ENCODE results near the gene RTF2. TPM values are rescaled to one million over a fixed set of nuclear protein-coding genes. Genes with fewer than 3 reads are reported as not detected.

The RTF2 gene
- total RNA-seq, 1 experiment from 2014 or later, result 89.2 TPM

DNA sequence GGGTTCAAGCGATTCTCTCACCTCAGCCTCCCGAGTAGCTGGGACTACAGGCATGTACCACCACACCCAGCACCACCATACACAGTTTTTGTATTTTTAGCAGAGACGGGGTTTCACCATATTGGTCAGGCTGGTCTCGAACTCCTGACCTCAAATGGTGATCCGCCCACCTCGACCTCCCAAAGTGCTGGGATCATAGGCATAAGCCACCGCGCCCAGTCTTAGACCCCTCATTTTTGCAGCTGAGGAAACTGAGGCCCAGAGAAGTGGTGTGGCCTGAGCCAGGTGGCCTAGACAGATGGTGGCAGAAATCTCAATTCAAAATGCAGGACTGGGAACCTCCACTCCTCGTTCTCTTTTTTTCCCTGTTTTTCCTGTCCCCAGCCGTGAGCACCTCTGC, 43.5 kb downstream of the RTF2 start:
- TF ChIP-seq, protein P1, sequence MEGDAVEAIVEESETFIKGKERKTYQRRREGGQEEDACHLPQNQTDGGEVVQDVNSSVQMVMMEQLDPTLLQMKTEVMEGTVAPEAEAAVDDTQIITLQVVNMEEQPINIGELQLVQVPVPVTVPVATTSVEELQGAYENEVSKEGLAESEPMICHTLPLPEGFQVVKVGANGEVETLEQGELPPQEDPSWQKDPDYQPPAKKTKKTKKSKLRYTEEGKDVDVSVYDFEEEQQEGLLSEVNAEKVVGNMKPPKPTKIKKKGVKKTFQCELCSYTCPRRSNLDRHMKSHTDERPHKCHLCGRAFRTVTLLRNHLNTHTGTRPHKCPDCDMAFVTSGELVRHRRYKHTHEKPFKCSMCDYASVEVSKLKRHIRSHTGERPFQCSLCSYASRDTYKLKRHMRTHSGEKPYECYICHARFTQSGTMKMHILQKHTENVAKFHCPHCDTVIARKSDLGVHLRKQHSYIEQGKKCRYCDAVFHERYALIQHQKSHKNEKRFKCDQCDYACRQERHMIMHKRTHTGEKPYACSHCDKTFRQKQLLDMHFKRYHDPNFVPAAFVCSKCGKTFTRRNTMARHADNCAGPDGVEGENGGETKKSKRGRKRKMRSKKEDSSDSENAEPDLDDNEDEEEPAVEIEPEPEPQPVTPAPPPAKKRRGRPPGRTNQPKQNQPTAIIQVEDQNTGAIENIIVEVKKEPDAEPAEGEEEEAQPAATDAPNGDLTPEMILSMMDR (IDR thresholded peaks at IDR 0.05), result no peak
- TF ChIP-seq POLR2AphosphoS5 (IDR thresholded peaks at IDR 0.05; ENCODE audit: low read depth, low read length), result no peak
- H3K36me3 ChIP-seq (ENCODE audit: control insufficient read depth, insufficient read depth, low read length), result no peaks in the 10 kb centered on the region; the same call in none of the 2 replicates
- no peak for ATAC-seq
- no peaks in the 10 kb centered on the region for H3K4me1 ChIP-seq (ENCODE audit: control insufficient read depth, insufficient read depth, low read length)
- in situ Hi-C loops (cut with HindIII; ENCODE audit: low pct_unique_long_range_greater_than_20kb, low sequenced_read_pairs) (no loop called here), intact Hi-C loops (cut with micrococcal nuclease; ENCODE audit: unreplicated experiment) (no loop called here)
- ChIA-PET POLR2A (no interaction called here), CTCF (no interaction called here)
- H3K9me3 ChIP-seq (ENCODE audit: control insufficient read depth, insufficient read depth, low read depth, low read length), result no peaks in the 10 kb centered on the region
- DNase-seq (ENCODE audit: low read depth, low spot score), result no peak
- no peak overlapping the region for H3K27ac ChIP-seq (ENCODE audit: low read length)
- no TSS peak for BruUV-seq (replicated peaks)
- no peak overlapping the region for H3K4me3 ChIP-seq (ENCODE audit: low read depth in 2 of 2, low read length in 2 of 2)
- H3K27me3 ChIP-seq (ENCODE audit: control insufficient read depth, insufficient read depth, low read length), result no peaks in the 10 kb centered on the region

DNA sequence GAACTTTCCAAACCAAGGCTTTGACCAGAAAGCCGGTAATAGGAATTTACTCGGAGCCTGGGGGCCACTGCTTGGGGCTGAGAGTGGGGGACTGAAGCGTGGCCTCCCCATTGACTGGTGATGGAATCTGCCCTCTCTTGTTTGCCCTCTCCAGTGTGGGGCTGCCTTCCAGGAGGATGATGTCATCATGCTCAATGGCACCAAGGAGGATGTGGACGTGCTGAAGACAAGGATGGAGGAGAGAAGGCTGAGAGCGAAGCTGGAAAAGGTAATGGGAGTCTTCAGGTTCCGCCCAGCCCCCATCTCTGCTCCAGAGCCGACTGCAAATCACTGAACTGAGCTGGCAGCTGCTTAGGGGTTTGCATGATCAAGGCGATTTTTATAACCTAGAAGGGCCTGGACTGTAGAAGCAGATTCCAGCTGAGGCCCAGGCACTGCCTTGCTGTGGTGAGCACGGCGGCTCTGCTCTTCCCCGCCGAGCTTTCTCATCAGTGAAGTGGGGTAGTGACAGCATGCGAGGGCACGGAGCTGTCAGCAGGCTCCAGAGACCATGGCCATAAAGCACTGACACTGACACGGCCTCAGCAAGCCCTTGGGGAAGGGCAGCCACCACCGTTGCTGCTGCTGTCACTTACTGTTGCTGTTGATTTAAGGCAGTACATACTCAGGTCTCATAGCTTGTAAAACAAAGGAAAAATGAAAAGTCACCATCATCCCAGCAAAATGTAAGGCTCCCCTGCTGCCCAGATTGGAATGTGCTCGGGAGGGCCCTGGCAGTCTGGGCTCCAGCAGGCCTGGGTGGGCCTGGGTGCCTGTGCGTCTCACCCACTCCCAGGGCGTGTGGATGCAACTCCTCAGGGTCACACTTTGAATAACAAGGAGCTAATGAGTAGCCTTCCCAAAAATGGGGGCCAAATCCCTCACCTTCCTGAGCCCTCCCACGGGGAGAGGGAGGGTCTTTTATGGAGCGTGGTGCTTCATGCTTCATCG, 45.0 kb downstream of the RTF2 start:
- ChIA-PET POLR2A (no interaction called here), CTCF (no interaction called here)
- Histone ChIP-seq H3K9me3 (ENCODE audit: control insufficient read depth, insufficient read depth, low read depth, low read length) (no peaks in the 10 kb centered on the region), H3K4me3 (ENCODE audit: low read depth in 2 of 2, low read length in 2 of 2) (no peak overlapping the region), H3K27me3 (ENCODE audit: control insufficient read depth, insufficient read depth, low read length) (no peaks in the 10 kb centered on the region), H3K36me3 (ENCODE audit: control insufficient read depth, insufficient read depth, low read length) (peaks cover 3% of the 10 kb centered on the region), H3K4me1 (ENCODE audit: control insufficient read depth, insufficient read depth, low read length) (no peaks in the 10 kb centered on the region), H3K27ac (ENCODE audit: low read length) (no peak overlapping the region)
- TF ChIP-seq TCF7L2 (IDR thresholded peaks at IDR 0.05; ENCODE audit: low read depth, low read length) (no peak), POLR2AphosphoS5 (IDR thresholded peaks at IDR 0.05; ENCODE audit: low read depth, low read length) (no peak)
- in situ Hi-C loops (cut with HindIII; ENCODE audit: low pct_unique_long_range_greater_than_20kb, low sequenced_read_pairs), result no loop called here
- intact Hi-C loops (cut with micrococcal nuclease; ENCODE audit: unreplicated experiment), result no loop called here
- no peak for DNase-seq (ENCODE audit: low read depth, low spot score)
- no TSS peak for BruUV-seq (replicated peaks)
- ATAC-seq, result no peak

DNA sequence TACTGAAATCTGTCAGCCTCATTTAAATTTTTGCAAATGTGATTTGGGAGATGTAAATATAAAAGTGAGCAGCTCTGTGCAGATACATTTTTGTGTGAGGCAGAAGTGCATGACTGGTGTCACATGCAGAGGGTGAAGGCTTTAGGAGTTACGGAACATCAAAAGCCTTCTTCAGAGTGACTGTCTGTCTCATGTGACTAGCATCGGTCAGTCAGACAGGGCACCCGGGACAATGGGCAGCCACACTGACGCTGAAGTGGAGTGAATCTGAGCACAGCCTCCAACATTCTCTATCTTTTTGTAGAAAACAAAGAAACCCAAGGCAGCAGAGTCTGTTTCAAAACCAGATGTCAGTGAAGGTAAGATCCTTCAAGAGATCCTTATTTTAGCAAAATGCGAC, 48.2 kb downstream of the RTF2 start:
- Histone ChIP-seq H3K27me3 (ENCODE audit: control insufficient read depth, insufficient read depth, low read length) (no peaks in the 10 kb centered on the region), H3K4me1 (ENCODE audit: control insufficient read depth, insufficient read depth, low read length) (no peaks in the 10 kb centered on the region), H3K36me3 (ENCODE audit: control insufficient read depth, insufficient read depth, low read length) (peaks cover 3% of the 10 kb centered on the region), H3K9me3 (ENCODE audit: control insufficient read depth, insufficient read depth, low read depth, low read length) (no peaks in the 10 kb centered on the region), H3K27ac (ENCODE audit: low read length) (no peak overlapping the region), H3K4me3 (ENCODE audit: low read depth in 2 of 2, low read length in 2 of 2) (no peak overlapping the region)
- BruUV-seq (replicated peaks), result no TSS peak
- in situ Hi-C loops (cut with HindIII; ENCODE audit: low pct_unique_long_range_greater_than_20kb, low sequenced_read_pairs), result no loop called here
- ChIA-PET CTCF (no interaction called here), POLR2A (no interaction called here)
- no peak for TF ChIP-seq POLR2AphosphoS5 (IDR thresholded peaks at IDR 0.05; ENCODE audit: low read depth, low read length)
- TF ChIP-seq, protein P2, sequence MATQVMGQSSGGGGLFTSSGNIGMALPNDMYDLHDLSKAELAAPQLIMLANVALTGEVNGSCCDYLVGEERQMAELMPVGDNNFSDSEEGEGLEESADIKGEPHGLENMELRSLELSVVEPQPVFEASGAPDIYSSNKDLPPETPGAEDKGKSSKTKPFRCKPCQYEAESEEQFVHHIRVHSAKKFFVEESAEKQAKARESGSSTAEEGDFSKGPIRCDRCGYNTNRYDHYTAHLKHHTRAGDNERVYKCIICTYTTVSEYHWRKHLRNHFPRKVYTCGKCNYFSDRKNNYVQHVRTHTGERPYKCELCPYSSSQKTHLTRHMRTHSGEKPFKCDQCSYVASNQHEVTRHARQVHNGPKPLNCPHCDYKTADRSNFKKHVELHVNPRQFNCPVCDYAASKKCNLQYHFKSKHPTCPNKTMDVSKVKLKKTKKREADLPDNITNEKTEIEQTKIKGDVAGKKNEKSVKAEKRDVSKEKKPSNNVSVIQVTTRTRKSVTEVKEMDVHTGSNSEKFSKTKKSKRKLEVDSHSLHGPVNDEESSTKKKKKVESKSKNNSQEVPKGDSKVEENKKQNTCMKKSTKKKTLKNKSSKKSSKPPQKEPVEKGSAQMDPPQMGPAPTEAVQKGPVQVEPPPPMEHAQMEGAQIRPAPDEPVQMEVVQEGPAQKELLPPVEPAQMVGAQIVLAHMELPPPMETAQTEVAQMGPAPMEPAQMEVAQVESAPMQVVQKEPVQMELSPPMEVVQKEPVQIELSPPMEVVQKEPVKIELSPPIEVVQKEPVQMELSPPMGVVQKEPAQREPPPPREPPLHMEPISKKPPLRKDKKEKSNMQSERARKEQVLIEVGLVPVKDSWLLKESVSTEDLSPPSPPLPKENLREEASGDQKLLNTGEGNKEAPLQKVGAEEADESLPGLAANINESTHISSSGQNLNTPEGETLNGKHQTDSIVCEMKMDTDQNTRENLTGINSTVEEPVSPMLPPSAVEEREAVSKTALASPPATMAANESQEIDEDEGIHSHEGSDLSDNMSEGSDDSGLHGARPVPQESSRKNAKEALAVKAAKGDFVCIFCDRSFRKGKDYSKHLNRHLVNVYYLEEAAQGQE (IDR thresholded peaks at IDR 0.05; ENCODE audit: insufficient read depth in 1 of 2, low read depth in 2 of 2, low read length in 1 of 2), result no peak
- no peak for TF ChIP-seq SIN3A (IDR thresholded peaks at IDR 0.05; ENCODE audit: borderline replicate concordance, insufficient read depth, low read depth, low read length)
- no peak for TF ChIP-seq TCF7L2 (IDR thresholded peaks at IDR 0.05; ENCODE audit: low read depth, low read length)
- TF ChIP-seq, protein P1 (IDR thresholded peaks at IDR 0.05), result no peak
- intact Hi-C loops (cut with micrococcal nuclease; ENCODE audit: unreplicated experiment), result no loop called here
- ATAC-seq, result no peak
- no peak for DNase-seq (ENCODE audit: low read depth, low spot score)
